HEK293 (cell line): ENCODE results near the gene BRMS1L.

ENCODE experiments used
- KLF1 ChIP-seq: fragments of 450-650 bp; formaldehyde crosslinking; IDR thresholded peaks from 2 replicates; pipeline ENCODE4 v1.5.1; 2016; ENCODE audit warnings: missing biosample characterization, missing genetic modification characterization
- ZNF423 ChIP-seq: fragments of 450-650 bp; formaldehyde crosslinking; IDR thresholded peaks from 2 replicates; pipeline ENCODE4 v1.5.1; 2016; ENCODE audit warnings: missing biosample characterization, missing genetic modification characterization
- ZNF510 ChIP-seq: fragments of 450-650 bp; formaldehyde crosslinking; IDR thresholded peaks from 2 replicates; pipeline ENCODE4 v1.5.1; 2018; ENCODE audit warnings: mild to moderate bottlenecking, missing genetic modification characterization, missing biosample characterization; ENCODE audit not compliant: insufficient replicate concordance
- ZNF664 ChIP-seq: fragments of 450-650 bp; formaldehyde crosslinking; IDR thresholded peaks from 2 replicates; pipeline ENCODE4 v1.5.1; 2016; ENCODE audit warnings: missing biosample characterization, missing genetic modification characterization
- TF ChIP-seq, protein P1 (sequence below): fragments of 450-650 bp; formaldehyde crosslinking; conservative IDR thresholded peaks from 2 replicates; pipeline ENCODE4 v1.5.1; 2016; ENCODE audit warnings: low read depth, missing biosample characterization, missing genetic modification characterization
- TF ChIP-seq, protein P2 (sequence below): fragments of 450-650 bp; formaldehyde crosslinking; optimal IDR thresholded peaks from 2 replicates; pipeline ENCODE3; 2016; ENCODE audit warnings: missing biosample characterization, mild to moderate bottlenecking, missing genetic modification characterization

BRMS1L gene

DNA sequence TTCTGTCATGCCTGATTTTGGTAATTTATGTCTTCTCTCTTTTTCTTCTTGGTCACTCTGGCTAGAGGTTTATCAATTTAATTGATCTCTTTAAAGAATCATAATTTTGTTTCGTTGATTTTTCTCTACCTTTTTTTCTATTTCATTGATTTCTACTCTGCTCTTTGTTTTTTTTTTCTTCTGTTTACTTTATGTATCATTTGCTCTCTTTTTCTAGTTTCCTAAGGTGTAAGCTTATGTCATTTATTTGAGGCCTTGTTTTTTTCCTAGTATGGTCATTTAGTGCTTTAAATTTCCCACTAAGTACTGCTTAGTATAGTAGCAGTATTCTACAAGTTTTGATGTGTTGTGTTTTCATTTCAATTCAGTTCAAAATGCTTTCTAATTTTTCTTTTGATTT lies 89.6 kb downstream of the BRMS1L start (continued):
- TF ChIP-seq ZNF510 (tag by site-specific recombination) = no peak
- TF ChIP-seq, protein P1, sequence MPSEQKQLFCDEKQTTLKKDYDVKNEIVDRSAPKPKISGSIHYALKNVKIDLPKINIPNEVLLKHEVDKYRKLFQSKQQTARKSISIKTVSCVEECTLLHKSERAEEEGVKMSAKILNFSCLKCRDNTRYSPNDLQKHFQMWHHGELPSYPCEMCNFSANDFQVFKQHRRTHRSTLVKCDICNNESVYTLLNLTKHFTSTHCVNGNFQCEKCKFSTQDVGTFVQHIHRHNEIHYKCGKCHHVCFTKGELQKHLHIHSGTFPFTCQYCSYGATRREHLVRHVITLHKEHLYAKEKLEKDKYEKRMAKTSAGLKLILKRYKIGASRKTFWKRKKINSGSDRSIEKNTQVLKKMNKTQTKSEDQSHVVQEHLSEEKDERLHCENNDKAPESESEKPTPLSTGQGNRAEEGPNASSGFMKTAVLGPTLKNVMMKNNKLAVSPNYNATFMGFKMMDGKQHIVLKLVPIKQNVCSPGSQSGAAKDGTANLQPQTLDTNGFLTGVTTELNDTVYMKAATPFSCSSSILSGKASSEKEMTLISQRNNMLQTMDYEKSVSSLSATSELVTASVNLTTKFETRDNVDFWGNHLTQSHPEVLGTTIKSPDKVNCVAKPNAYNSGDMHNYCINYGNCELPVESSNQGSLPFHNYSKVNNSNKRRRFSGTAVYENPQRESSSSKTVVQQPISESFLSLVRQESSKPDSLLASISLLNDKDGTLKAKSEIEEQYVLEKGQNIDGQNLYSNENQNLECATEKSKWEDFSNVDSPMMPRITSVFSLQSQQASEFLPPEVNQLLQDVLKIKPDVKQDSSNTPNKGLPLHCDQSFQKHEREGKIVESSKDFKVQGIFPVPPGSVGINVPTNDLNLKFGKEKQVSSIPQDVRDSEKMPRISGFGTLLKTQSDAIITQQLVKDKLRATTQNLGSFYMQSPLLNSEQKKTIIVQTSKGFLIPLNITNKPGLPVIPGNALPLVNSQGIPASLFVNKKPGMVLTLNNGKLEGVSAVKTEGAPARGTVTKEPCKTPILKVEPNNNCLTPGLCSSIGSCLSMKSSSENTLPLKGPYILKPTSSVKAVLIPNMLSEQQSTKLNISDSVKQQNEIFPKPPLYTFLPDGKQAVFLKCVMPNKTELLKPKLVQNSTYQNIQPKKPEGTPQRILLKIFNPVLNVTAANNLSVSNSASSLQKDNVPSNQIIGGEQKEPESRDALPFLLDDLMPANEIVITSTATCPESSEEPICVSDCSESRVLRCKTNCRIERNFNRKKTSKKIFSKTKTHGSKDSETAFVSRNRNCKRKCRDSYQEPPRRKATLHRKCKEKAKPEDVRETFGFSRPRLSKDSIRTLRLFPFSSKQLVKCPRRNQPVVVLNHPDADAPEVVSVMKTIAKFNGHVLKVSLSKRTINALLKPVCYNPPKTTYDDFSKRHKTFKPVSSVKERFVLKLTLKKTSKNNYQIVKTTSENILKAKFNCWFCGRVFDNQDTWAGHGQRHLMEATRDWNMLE (tag by site-specific recombination) = no peak
- no peak for TF ChIP-seq ZNF664 (tag by site-specific recombination)
- TF ChIP-seq, protein P2, sequence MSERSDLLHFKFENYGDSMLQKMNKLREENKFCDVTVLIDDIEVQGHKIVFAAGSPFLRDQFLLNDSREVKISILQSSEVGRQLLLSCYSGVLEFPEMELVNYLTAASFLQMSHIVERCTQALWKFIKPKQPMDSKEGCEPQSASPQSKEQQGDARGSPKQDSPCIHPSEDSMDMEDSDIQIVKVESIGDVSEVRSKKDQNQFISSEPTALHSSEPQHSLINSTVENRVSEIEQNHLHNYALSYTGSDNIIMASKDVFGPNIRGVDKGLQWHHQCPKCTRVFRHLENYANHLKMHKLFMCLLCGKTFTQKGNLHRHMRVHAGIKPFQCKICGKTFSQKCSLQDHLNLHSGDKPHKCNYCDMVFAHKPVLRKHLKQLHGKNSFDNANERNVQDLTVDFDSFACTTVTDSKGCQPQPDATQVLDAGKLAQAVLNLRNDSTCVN (tag by site-specific recombination) = no peak
- no peak for TF ChIP-seq ZNF423 (tag by site-specific recombination)
- TF ChIP-seq KLF1 (tag by site-specific recombination) = no peak
- TF ChIP-seq, all 188 proteins: peak for 0
